Choroid plexus epithelial cell (primary cell): ENCODE results near the gene TXNRD2.

Experiments
- DNase-seq: peaks from one replicate; pipeline ENCODE4 v3.0.0-alpha.2; 2010; ENCODE audit warnings: low read depth
- H3K4me3 ChIP-seq: 2 replicates; pipeline ENCODE4 v1.5.1; 2011; ENCODE audit warnings: low read depth, mild to moderate bottlenecking, control low read depth, low read length, moderate library complexity
- CTCF ChIP-seq: conservative IDR thresholded peaks from 2 replicates; pipeline ENCODE4 v1.5.1; 2011; ENCODE audit warnings: low read depth, mild to moderate bottlenecking, control low read depth, inconsistent platforms, low read length, moderate library complexity

The TXNRD2 gene

GRCh38 chr22:19905347-19906276 is 36.0 kb downstream of the TXNRD2 start:
- no peak for DNase-seq
- TF ChIP-seq CTCF, result no peak

GRCh38 chr22:19904935-19905334 is 36.7 kb downstream of the TXNRD2 start:
- no peak for DNase-seq

More at GRCh38 chr22:19905347-19906276, 36.0 kb downstream of the TXNRD2 start:
- H3K4me3 ChIP-seq, result no peak overlapping the region

GRCh38 chr22:19904174-19904856 is 37.3 kb downstream of the TXNRD2 start:
- DNase-seq, result no peak
- H3K4me3 ChIP-seq, result no peak overlapping the region
- TF ChIP-seq CTCF, result no peak

More at GRCh38 chr22:19904935-19905334, 36.7 kb downstream of the TXNRD2 start:
- TF ChIP-seq CTCF, result no peak
- no peak overlapping the region for H3K4me3 ChIP-seq

- no peak overlapping the region for H3K4me3 ChIP-seq
- no peak for DNase-seq
- TF ChIP-seq CTCF, result no peak
Observed at GRCh38 chr22:19903513-19903912, 38.1 kb downstream of the TXNRD2 start.

- DNase-seq, result no peak
- no peak overlapping the region for H3K4me3 ChIP-seq
- TF ChIP-seq CTCF, result no peak
Observed at GRCh38 chr22:19903031-19903430, 38.6 kb downstream of the TXNRD2 start.

- H3K4me3 ChIP-seq, result no peak overlapping the region
- DNase-seq, result no peak
- no peak for TF ChIP-seq CTCF
Observed at GRCh38 chr22:19902245-19902715, 39.3 kb downstream of the TXNRD2 start.
